Kidney (tissue), 14 donors: Measurements from ENCODE around the gene FCHSD1. TPM values are rescaled to one million over a fixed set of nuclear protein-coding genes. Genes with fewer than 3 reads are reported as not detected.
A peak's percentile ranks its signal among the peaks of the same experiment; 100 is the strongest.

ENCODE experiments used
- DNase-seq, 5 donors: peaks; one replicate each; pipeline ENCODE4 v3.0.0-alpha.2; 2013 to 2020
- FAIRE-seq: peaks from 2 replicates; lab custom pipeline; 2012; peaks lifted over from hg19 to GRCh38; lab: Jason Lieb, UNC
- H3K27ac ChIP-seq, 2 donors: one replicate each; pipeline ENCODE4 v1.7.0; 2013; ENCODE audit warnings: low read depth in 2 of 2, low read length in 2 of 2, inconsistent platforms in 1 of 2
- H3K27me3 ChIP-seq: one replicate; pipeline ENCODE4 v1.7.1; 2013; ENCODE audit warnings: low read length, inconsistent platforms; ENCODE audit not compliant: control insufficient read depth, insufficient read depth
- H3K36me3 ChIP-seq, 3 donors: one replicate each; pipeline versions ENCODE4 v1.7.0 to v1.7.1; 2013; ENCODE audit warnings: low read length in 3 of 3, control low read depth in 1 of 3, inconsistent platforms in 1 of 3; ENCODE audit not compliant: insufficient read depth in 3 of 3, control insufficient read depth in 2 of 3
- H3K4me1 ChIP-seq, 3 donors: one replicate each; pipeline versions ENCODE4 v1.7.0 to v1.7.1; 2013; ENCODE audit warnings: low read length in 3 of 3, inconsistent platforms in 1 of 3, low read depth in 1 of 3; ENCODE audit not compliant: control insufficient read depth in 2 of 3, insufficient read depth in 2 of 3
- H3K4me3 ChIP-seq, 3 donors: one replicate each; pipeline versions ENCODE4 v1.7.0 to v1.8.1; 2013; ENCODE audit warnings: low read length in 3 of 3, control low read depth in 1 of 3, inconsistent platforms in 1 of 3
- H3K9ac ChIP-seq, 3 donors: one replicate each; pipeline versions ENCODE4 v1.7.0 to v1.7.1; 2013; ENCODE audit warnings: low read length in 3 of 3, control low read depth in 1 of 3, inconsistent platforms in 1 of 3
- H3K9me3 ChIP-seq, 3 donors: one replicate each; pipeline versions ENCODE4 v1.7.0 to v1.7.1; 2013; ENCODE audit warnings: low read length in 3 of 3, control low read depth in 1 of 3, inconsistent platforms in 1 of 3; ENCODE audit not compliant: control insufficient read depth in 2 of 3, insufficient read depth in 1 of 3
- intact Hi-C: fragments of 100-400 bp; cut with DNase I; formaldehyde crosslinking; loops from one replicate; pipeline ENCODE4 v1.11.1; 2022
- polyA plus RNA-seq: library from polyadenylated mRNA; stranded (reverse); fragments of 350-450 nt; fragmentation: Illumina TruSeq; extraction: RNeasy Lipid Tissue Mini Kit (QIAGEN cat#74804); gene quantifications from one replicate; pipeline ENCODE4 v1.2.3, GENCODE V29; 2014; ENCODE audit warnings: low read depth, low replicate concordance; ENCODE audit not compliant: insufficient read depth
- total RNA-seq: library from RNA; stranded (reverse); fragmentation: NEBNext Ultra II Directional; extraction: Animal tissue kit (Norgen Biotek cat#: 25700); gene quantifications from one replicate; pipeline ENCODE4 v1.2.1, GENCODE V29; 2021
- TF ChIP-seq, protein P1 (sequence below): IDR thresholded peaks from 3 replicates; pipeline ENCODE4 v1.5.1; 2012; ENCODE audit warnings: mild to moderate bottlenecking, moderate library complexity, borderline replicate concordance; ENCODE audit not compliant: insufficient read depth; ENCODE audit errors: extremely low read depth
- donor health status: control.
- donor health status: control.
- donor health status: control.
- donor health status: control.
- donor health status: control.
- donor health status: DM: yes; HTN: yes; CAD: no.
- donor health status: Normal renal cell carcinoma (clear cell type).

FCHSD1 gene
- total and polyA plus RNA-seq, 2 donors from 2014 or later = 6.4 to 20.3 TPM

GRCh38 chr5:141637767-141638419, 13.3 kb downstream of the FCHSD1 start:
- H3K27me3 ChIP-seq = peaks cover 8% of the 10 kb centered on the region
- no peak overlapping the region for H3K27ac ChIP-seq
- intact Hi-C loops = no loop called here
- FAIRE-seq (no peak), DNase-seq (peak; percentile 64 to 89 (median 80))
- peaks cover 3 to 17% (median 9%) of the 10 kb centered on the region in 3 donors for H3K4me1 ChIP-seq
- no peaks in the 10 kb centered on the region for H3K36me3 ChIP-seq
- no peaks in the 10 kb centered on the region for H3K9me3 ChIP-seq
- TF ChIP-seq, protein P1, sequence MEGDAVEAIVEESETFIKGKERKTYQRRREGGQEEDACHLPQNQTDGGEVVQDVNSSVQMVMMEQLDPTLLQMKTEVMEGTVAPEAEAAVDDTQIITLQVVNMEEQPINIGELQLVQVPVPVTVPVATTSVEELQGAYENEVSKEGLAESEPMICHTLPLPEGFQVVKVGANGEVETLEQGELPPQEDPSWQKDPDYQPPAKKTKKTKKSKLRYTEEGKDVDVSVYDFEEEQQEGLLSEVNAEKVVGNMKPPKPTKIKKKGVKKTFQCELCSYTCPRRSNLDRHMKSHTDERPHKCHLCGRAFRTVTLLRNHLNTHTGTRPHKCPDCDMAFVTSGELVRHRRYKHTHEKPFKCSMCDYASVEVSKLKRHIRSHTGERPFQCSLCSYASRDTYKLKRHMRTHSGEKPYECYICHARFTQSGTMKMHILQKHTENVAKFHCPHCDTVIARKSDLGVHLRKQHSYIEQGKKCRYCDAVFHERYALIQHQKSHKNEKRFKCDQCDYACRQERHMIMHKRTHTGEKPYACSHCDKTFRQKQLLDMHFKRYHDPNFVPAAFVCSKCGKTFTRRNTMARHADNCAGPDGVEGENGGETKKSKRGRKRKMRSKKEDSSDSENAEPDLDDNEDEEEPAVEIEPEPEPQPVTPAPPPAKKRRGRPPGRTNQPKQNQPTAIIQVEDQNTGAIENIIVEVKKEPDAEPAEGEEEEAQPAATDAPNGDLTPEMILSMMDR = no peak
- peak overlapping the region; percentile 18 to 95 (median 20) for H3K4me3 ChIP-seq
- H3K9ac ChIP-seq = no peak overlapping the region

GRCh38 chr5:141637123-141637766, 14.0 kb downstream of the FCHSD1 start:
- H3K36me3 ChIP-seq = peaks cover 0 to 3% (median 0%) of the 10 kb centered on the region in 3 donors
- DNase-seq (peak in 3 of 5 donors; percentile 42 to 87 (median 83)), FAIRE-seq (no peak)
- TF ChIP-seq, protein P1 = no peak
- intact Hi-C loops = no loop called here
- H3K27ac ChIP-seq = peak overlapping the region; percentile 26 to 69
- peaks cover 8% of the 10 kb centered on the region for H3K27me3 ChIP-seq
- H3K4me1 ChIP-seq = peaks cover 3 to 17% (median 9%) of the 10 kb centered on the region in 3 donors
- peak overlapping the region; percentile 46 to 95 (median 49) for H3K4me3 ChIP-seq
- H3K9ac ChIP-seq = peak overlapping the region in 1 of 3 donors; percentile 98
- no peaks in the 10 kb centered on the region for H3K9me3 ChIP-seq

DNA sequence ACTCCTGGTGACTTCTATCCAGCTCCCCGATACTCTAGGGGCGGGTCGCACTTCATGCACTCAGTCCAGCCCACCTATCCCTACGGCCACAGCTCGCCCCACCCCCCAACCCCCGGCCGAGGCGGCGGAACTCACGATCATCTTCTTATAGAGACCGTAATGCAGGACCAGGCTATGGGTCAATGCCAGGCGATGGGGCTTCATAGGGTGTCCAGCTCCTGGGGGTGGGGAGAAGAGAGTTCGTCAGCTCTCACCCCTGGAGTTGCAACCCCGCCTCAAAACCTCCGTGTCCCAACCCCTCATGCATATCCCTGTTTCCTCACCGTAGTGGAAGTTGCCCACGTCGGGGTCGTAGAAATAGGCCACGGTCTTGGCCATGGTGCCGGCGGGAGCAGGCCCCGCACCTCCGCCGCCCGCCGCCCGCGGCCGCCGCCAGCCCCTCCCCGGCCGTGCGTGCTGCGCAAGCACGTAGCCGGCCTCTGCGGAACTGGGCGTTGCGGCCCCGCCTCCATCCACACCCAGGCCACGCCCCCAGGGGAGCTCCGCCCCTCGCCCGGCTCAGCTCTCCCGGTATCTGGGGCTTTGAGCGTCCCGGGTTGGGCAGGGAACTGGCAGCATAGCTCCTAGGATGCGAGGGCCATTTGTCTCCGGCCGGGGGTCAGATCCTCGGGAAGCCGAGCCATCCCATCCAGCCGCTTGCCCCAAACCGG, 14.7 kb downstream of the FCHSD1 start, which contains the start of the genes HDAC3 and RELL2:
TSS of gene HDAC3 (minus strand) at position 437 of the 710 bp plus-strand sequence. CDS start at position 378, 59 bp downstream.
TSS of gene RELL2 (plus strand) at position 585 of the 710 bp plus-strand sequence. CDS start 1,229 bp downstream, outside the sequence.
- Histone ChIP-seq H3K9me3 (no peaks in the 10 kb centered on the region), H3K36me3 (peaks cover 0 to 3% (median 0%) of the 10 kb centered on the region in 3 donors), H3K27ac (peak within 1 kb of the TSS; percentile 69 to 72), H3K9ac (peak within 1 kb of the TSS; percentile 83 to 98 (median 91)), H3K27me3 (peaks cover 8% of the 10 kb centered on the region), H3K4me1 (peaks cover 3 to 17% (median 9%) of the 10 kb centered on the region in 3 donors), H3K4me3 (peak within 1 kb of the TSS; percentile 93 to 96 (median 95))
- FAIRE-seq = no peak
- intact Hi-C loops = no loop called here
- TF ChIP-seq, protein P1 = no peak
- peak; percentile 95 to 98 (median 96) for DNase-seq
